Heart left ventricle (tissue), 13 donors: ENCODE data around the gene VIT.

Experiments used
- POLR2A ChIP-seq, 2 donors: fragments of 450-650 bp; IDR thresholded peaks; one replicate each; pipeline ENCODE4 v1.6.1; 2017; ENCODE audit warnings: antibody characterized with exemption in 2 of 2, mild to moderate bottlenecking in 2 of 2, moderate library complexity in 2 of 2
- TF ChIP-seq, protein P1 (sequence below), 12 donors: fragments of 200-600 bp; sonication (generic) in 4 of 12; IDR thresholded peaks; one replicate each; pipeline versions ENCODE4 v1.5.0 to v1.8.0; 2018 to 2022; ENCODE audit warnings: antibody characterized with exemption in 12 of 12, mild to moderate bottlenecking in 5 of 12
- donor health status: ischemic (EF 13 %, LVEDD 7.1; RV severe dilation, severe dysfunction).
- donor health status: DM: no; HTN: yes; CAD: no.
- donor health status: DM: no; HTN: no; CAD: no.
- donor health status: ischemic (EF 25% LVEDD 6.9; RV normal size, moderate dysfunction).
- donor health status: ischemic (EF 25% LVEDD 5.7; RV mildly dilated, moderate dysfunction).
- donor health status: ischemic (EF 35%, LVEDD 5.7; RV mildly dilated, moderate dysfunction).
- donor health status: nonischemic (EF 11% LVEDD 7.7; RV severe dilation, severe dysfunction).
- donor health status: DM: yes; HTN: yes; CAD: no.
- donor health status: PGD.
- donor health status: ischemic (EF 29% LVEDD 5.4; RV normal size, mild dysfunction).
- donor health status: nonischemic (EF 23%, LVEDD 6.1; RV moderate dilation, normal function).

DNA sequence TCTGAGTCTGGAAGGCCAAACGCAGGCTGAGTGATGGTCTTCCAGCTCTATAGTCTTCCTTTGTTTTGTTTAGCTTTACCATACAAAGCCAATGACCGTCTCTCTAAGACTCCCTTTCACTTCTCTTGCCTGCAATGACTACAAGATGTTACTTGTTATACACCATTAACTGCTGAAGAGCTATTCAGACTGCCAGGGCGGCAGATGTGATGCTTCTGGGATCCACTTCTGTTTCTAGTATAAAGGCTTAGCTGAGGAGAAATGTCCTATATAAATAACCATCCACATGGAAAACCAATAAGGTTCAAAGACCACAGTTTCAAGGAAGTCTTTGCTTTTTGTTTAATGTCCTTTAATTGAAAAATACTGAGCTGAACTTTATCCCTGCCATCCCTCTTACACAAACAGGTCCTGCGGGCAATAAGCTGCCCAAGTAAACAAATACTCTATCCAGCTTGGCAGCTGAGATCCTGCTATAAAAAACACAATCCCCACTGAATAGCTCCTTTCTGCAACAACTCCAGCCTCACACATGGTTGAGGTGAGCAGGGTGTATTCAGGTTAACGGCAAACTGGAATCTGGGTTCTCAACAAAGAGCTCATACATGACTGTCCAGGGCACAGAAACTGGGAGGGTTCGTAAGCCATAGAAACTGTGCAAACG lies 124.6 kb downstream of the VIT start:
- TF ChIP-seq, protein P1, sequence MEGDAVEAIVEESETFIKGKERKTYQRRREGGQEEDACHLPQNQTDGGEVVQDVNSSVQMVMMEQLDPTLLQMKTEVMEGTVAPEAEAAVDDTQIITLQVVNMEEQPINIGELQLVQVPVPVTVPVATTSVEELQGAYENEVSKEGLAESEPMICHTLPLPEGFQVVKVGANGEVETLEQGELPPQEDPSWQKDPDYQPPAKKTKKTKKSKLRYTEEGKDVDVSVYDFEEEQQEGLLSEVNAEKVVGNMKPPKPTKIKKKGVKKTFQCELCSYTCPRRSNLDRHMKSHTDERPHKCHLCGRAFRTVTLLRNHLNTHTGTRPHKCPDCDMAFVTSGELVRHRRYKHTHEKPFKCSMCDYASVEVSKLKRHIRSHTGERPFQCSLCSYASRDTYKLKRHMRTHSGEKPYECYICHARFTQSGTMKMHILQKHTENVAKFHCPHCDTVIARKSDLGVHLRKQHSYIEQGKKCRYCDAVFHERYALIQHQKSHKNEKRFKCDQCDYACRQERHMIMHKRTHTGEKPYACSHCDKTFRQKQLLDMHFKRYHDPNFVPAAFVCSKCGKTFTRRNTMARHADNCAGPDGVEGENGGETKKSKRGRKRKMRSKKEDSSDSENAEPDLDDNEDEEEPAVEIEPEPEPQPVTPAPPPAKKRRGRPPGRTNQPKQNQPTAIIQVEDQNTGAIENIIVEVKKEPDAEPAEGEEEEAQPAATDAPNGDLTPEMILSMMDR (IDR thresholded peaks at IDR 0.05) = no peak
- TF ChIP-seq POLR2A (IDR thresholded peaks at IDR 0.05) = no peak
